Breast epithelium (tissue), 4 donors: ENCODE results near the gene HPGDS. TPM values are rescaled to one million over a fixed set of nuclear protein-coding genes. Genes with fewer than 3 reads are reported as not detected.

Experiments used
- DNase-seq, 2 donors: peaks; one replicate each; pipeline ENCODE4 v3.0.0-alpha.2; 2019; ENCODE audit warnings: low spot score in 2 of 2
- H3K27ac ChIP-seq, 2 donors: fragments of 200-600 bp; sonication (generic) in 1 of 2; one replicate each; pipeline ENCODE4 v1.5.1; 2016 to 2019; ENCODE audit warnings: mild to moderate bottlenecking in 1 of 2
- H3K27me3 ChIP-seq, 2 donors: fragments of 200-600 bp; sonication (generic) in 1 of 2; one replicate each; pipeline versions ENCODE4 v1.5.1 to v1.6.0; 2017 to 2019; ENCODE audit warnings: control low read depth in 1 of 2, mild to moderate bottlenecking in 1 of 2
- H3K36me3 ChIP-seq: fragments of 200-600 bp; one replicate; pipeline ENCODE4 v1.5.1; 2019
- H3K4me1 ChIP-seq, 2 donors: fragments of 200-600 bp; sonication (generic); one replicate each; pipeline ENCODE4 v1.5.1; 2016 to 2019; ENCODE audit warnings: control low read depth in 1 of 2
- H3K4me3 ChIP-seq, 3 donors: fragments of 200-600 bp; sonication (generic); 1 replicate in 2 of 3; 2 replicates in 1 of 3; pipeline ENCODE4 v1.5.1; 2016 to 2019; ENCODE audit warnings: mild to moderate bottlenecking in 3 of 3, moderate library complexity in 2 of 3
- H3K9me3 ChIP-seq, 2 donors: fragments of 200-600 bp; sonication (generic) in 1 of 2; one replicate each; pipeline ENCODE4 v1.5.1; 2016 to 2019; ENCODE audit warnings: control low read depth in 1 of 2
- POLR2A ChIP-seq: fragments of 450-650 bp; IDR thresholded peaks from one replicate; pipeline ENCODE4 v1.6.1; 2016; ENCODE audit warnings: antibody characterized with exemption, mild to moderate bottlenecking, moderate library complexity
- POLR2AphosphoS5 ChIP-seq, 3 donors: sonication (generic); formaldehyde crosslinking; IDR thresholded peaks; one replicate each; pipeline ENCODE4 v1.6.1; 2017; ENCODE audit warnings: antibody characterized with exemption in 3 of 3
- intact Hi-C: fragments of 100-400 bp; cut with DNase I; formaldehyde crosslinking; loops from one replicate; pipeline ENCODE4 v1.15.1; 2023; ENCODE audit warnings: low total_unique reads
- total RNA-seq, 3 donors: library from RNA; depleted of rRNA; stranded (reverse); fragments of >200 nt; gene quantifications; one replicate each; pipeline ENCODE4 v1.1.0, GENCODE V29; 2016
- TF ChIP-seq, protein P1 (sequence below), 3 donors: fragments of 450-650 bp; IDR thresholded peaks; one replicate each; pipeline ENCODE4 v1.5.1; 2016 to 2017; ENCODE audit warnings: antibody characterized with exemption in 3 of 3, mild to moderate bottlenecking in 3 of 3, moderate library complexity in 3 of 3

The HPGDS gene
- total RNA-seq, 3 donors from 2014 or later: 0.98 to 7.5 (median 2.0) TPM

DNA sequence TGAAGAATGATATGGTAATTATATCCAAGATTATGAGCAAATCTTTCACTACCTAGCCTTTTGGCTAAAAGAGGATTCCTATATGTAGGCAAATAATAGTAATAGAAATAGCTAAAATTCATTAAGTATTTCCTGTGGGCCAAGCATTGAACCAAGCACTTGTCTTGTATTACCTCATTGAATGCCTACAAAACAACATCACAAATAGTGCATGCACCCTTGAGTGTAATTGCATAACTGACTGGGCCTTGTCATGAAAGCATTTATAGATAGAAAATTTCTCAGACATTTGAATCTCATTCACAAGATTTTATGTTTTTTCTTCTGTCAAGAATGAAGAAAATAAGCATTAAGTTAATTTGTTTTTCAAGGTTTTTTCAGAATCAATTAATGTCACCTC is 3.9 kb upstream of the HPGDS start:
- intact Hi-C loops: no loop called here
- no peaks in the 10 kb centered on the region for H3K4me1 ChIP-seq
- TF ChIP-seq POLR2A (no peak), POLR2AphosphoS5 (IDR thresholded peaks at IDR 0.05) (no peak)
- TF ChIP-seq, protein P1, sequence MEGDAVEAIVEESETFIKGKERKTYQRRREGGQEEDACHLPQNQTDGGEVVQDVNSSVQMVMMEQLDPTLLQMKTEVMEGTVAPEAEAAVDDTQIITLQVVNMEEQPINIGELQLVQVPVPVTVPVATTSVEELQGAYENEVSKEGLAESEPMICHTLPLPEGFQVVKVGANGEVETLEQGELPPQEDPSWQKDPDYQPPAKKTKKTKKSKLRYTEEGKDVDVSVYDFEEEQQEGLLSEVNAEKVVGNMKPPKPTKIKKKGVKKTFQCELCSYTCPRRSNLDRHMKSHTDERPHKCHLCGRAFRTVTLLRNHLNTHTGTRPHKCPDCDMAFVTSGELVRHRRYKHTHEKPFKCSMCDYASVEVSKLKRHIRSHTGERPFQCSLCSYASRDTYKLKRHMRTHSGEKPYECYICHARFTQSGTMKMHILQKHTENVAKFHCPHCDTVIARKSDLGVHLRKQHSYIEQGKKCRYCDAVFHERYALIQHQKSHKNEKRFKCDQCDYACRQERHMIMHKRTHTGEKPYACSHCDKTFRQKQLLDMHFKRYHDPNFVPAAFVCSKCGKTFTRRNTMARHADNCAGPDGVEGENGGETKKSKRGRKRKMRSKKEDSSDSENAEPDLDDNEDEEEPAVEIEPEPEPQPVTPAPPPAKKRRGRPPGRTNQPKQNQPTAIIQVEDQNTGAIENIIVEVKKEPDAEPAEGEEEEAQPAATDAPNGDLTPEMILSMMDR (IDR thresholded peaks at IDR 0.05): no peak

DNA sequence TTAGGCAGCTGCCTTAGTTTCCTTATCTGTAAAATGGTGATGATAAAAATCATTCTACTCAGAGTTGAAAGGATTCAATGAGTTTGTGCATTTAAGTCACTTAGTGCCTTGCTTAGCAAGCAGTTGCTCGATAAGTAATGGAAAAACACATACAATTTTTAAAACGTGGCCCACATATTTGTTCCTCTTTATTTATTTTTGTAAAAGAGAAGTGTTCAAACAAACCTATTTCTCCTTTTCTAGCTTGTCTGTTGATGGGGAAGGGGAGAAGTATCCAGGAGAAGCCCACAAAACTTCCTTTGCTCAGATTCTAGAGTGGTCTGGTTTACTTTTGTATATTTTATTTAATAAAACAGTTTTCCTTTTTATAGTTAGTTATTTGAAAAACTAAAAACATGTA is 3.3 kb upstream of the HPGDS start:
- no peak overlapping the region for H3K4me3 ChIP-seq
- intact Hi-C loops: no loop called here
- no peaks in the 10 kb centered on the region for H3K4me1 ChIP-seq
- DNase-seq: no peak
- H3K36me3 ChIP-seq: no peaks in the 10 kb centered on the region
- H3K27ac ChIP-seq: no peak overlapping the region
- no peaks in the 10 kb centered on the region for H3K9me3 ChIP-seq
- TF ChIP-seq POLR2A: no peak
- TF ChIP-seq, protein P1 (IDR thresholded peaks at IDR 0.05): no peak
- no peak for TF ChIP-seq POLR2AphosphoS5 (IDR thresholded peaks at IDR 0.05)
- H3K27me3 ChIP-seq: no peaks in the 10 kb centered on the region

More for the DNA sequence above, 3.9 kb upstream of the HPGDS start:
- Histone ChIP-seq H3K4me3 (no peak overlapping the region), H3K27ac (no peak overlapping the region), H3K9me3 (no peaks in the 10 kb centered on the region), H3K36me3 (no peaks in the 10 kb centered on the region), H3K27me3 (no peaks in the 10 kb centered on the region)
- DNase-seq: no peak

DNA sequence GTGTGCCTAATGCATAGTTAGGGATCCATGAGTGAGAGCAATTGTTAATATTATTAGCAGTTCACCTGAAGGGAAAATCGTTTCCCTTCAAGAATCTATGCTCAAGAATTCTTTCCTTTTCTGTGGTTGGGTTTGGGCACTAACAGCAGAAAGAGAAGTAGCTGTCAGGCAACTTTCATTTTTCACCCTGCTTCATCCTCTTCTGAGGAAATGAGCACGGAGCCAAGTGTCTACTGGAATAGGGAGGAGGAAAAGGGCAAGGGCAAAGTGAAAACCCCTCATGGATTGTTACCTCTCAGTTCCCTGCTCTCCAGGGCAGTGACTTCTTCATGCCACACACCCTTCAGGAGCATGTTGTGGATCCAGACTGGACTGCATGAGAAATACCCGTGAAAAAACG is 2.6 kb upstream of the HPGDS start:
- no peak for DNase-seq
- H3K9me3 ChIP-seq: no peaks in the 10 kb centered on the region

DNA sequence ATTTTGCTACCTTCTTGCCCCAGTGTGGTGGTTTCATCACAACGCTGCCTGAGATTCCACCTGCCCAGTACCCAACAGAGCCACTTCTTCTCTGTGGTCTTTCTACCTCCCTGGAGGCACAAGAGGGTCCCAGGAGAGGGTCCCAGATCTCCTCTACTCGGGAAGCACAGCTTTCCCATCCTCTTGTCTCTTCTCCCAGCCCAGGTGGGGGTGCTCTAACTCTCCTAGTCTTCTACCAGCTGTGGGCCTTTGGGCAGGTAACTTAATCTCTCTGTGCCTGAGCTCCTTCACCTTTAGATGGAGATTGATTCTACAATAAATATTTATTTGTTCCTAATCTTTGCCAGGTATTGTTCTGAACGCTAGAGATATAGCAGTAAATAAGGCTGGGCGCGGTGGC is 1.8 kb upstream of the HPGDS start:
- no peak for DNase-seq
- Histone ChIP-seq H3K27me3 (no peaks in the 10 kb centered on the region), H3K36me3 (no peaks in the 10 kb centered on the region), H3K4me1 (no peaks in the 10 kb centered on the region), H3K27ac (no peak overlapping the region), H3K9me3 (no peaks in the 10 kb centered on the region), H3K4me3 (no peak overlapping the region)
- TF ChIP-seq POLR2A: no peak
- TF ChIP-seq, protein P1 (IDR thresholded peaks at IDR 0.05): no peak
- TF ChIP-seq POLR2AphosphoS5 (IDR thresholded peaks at IDR 0.05): no peak
- intact Hi-C loops: no loop called here

More for the DNA sequence above, 2.6 kb upstream of the HPGDS start:
- Histone ChIP-seq H3K27me3 (no peaks in the 10 kb centered on the region), H3K27ac (no peak overlapping the region), H3K4me1 (no peaks in the 10 kb centered on the region), H3K36me3 (no peaks in the 10 kb centered on the region), H3K4me3 (no peak overlapping the region)
- intact Hi-C loops: no loop called here
- no peak for TF ChIP-seq POLR2AphosphoS5 (IDR thresholded peaks at IDR 0.05)
- TF ChIP-seq, protein P1 (IDR thresholded peaks at IDR 0.05): no peak
- TF ChIP-seq POLR2A: no peak

DNA sequence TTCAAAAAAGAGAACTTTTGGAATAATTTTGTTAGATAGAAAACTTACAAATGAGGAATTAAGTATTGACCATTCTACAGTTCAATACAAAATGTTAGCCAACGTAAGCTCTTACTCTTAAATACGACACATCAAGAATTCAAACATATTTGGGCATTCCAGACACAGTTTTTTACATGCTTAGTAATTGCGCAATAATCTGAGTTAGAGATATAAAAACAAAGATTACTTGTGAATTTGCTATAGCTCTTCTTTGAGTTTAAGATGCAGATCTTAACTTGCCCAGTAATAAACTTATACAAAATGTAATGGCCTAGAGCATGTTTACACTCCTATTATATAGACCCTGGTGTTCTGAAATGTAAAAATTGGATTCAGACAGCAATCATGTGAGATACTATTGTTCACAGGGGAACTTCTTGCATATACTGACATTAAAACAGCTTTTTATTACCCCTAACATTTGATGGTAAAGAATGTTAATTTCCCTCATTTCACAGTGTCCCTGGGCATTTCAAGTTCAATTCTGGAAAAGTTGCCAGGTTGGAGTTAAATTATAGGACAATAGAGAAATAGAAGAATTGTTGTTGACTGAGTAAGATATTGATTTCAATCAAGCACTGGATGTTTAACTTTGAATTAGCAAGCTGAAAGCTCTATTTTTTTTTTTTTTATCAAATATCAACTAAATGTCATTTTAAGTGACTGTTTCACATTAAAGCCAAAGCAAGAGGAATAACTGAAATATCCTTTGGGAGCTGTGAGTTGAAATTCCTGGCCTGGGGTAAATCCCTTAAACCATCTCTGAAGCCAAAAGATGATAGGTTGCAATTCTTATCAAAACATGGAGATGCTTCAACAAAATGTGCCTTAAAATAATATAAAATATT is 910 bp downstream of the HPGDS start:
- TF ChIP-seq POLR2A (no peak), POLR2AphosphoS5 (IDR thresholded peaks at IDR 0.05) (no peak)
- TF ChIP-seq, protein P1 (IDR thresholded peaks at IDR 0.05): no peak

More for the DNA sequence above, 910 bp downstream of the HPGDS start:
- H3K9me3 ChIP-seq: no peaks in the 10 kb centered on the region
- H3K4me1 ChIP-seq: no peaks in the 10 kb centered on the region
- intact Hi-C loops: loop anchor here (2.0 kb wide), 1 partner anchor 27 kb away; no protein-coding TSS in a partner anchor
- DNase-seq: no peak
- no peak overlapping the region for H3K4me3 ChIP-seq
- H3K36me3 ChIP-seq: no peaks in the 10 kb centered on the region
- H3K27me3 ChIP-seq: no peaks in the 10 kb centered on the region
- no peak overlapping the region for H3K27ac ChIP-seq
